GM18526 (cell line): Measurements from ENCODE around the gene CYP2F1.

Source experiments
- POLR2A ChIP-seq: IDR thresholded peaks from 3 replicates; pipeline ENCODE4 v1.6.1; 2011; ENCODE audit not compliant: insufficient read length; ENCODE audit errors: extremely low read depth

The CYP2F1 gene, protein sequence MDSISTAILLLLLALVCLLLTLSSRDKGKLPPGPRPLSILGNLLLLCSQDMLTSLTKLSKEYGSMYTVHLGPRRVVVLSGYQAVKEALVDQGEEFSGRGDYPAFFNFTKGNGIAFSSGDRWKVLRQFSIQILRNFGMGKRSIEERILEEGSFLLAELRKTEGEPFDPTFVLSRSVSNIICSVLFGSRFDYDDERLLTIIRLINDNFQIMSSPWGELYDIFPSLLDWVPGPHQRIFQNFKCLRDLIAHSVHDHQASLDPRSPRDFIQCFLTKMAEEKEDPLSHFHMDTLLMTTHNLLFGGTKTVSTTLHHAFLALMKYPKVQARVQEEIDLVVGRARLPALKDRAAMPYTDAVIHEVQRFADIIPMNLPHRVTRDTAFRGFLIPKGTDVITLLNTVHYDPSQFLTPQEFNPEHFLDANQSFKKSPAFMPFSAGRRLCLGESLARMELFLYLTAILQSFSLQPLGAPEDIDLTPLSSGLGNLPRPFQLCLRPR

DNA sequence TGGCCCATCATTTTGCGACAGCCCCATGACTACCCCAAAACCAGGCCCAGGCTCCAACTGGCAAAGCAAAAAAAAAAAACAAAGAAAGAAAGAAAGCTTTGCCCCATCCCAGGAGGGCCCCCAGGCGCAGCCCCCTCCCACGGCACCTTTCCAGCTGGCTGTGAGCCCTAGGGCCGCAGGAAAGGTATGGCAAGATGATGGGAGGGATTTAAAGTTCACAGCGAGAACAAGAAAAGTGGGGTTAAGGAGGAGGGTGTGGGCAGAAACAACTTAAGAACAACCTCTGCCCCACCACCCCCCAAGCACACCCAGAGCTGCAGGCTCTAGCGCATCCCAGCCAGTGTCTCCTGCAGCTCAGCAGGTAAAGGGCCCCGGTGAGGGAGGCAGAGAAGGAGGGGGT lies at the start of gene CYP2F1:
Gene CYP2F1 (plus strand): TSS at position 301 of the 400 bp plus-strand sequence. CDS start 1,757 bp downstream, outside the sequence.
- no peak for TF ChIP-seq POLR2A

DNA sequence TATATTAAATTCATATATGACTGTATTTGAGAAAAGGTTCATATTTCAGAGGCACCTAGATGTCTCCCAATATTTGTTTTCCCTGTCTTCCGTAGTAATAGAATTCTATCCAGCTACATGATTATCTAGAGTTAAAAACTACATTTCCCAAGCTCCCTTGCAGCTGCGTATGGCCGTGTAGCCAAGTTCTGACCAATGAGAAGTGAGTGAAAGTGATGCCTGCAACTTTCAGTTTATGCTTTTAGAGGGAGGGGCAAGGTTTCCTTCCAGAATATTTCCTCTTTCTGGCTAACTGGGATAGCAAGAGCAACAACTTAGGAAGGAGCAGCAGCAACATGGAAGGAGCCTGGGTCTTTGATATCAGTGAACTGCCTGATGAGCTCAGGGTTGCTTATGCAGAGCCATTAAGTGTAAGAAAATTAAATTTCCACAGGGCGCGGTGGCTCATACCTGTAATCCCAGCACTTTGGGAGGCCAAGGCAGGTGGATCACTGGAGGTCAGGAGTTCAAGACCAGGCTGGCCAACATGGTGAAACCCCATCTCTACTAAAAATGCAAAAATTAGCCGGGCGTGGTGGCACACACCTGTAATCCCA lies 49.2 kb upstream of the CYP2F1 start:
- TF ChIP-seq POLR2A = no peak

DNA sequence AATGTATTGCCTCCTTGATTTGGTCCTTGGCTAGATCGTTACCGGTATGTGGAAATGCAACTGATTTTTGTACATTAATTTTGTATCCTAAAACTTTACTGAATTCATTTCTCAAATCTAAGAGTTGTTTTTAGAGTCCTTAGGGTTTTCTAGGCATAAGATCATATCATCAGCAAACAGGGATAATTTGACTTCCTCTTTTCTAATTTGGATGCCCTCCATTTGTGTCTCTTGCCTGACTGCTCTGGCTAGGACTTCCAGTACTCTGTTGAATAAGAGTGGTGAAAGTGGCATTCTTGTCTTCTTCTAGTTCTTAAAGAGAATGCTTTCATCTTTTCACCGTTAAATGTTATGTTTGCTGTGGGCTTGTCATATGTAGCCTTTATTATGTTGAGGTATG lies 37.9 kb upstream of the CYP2F1 start:
- TF ChIP-seq POLR2A = no peak

DNA sequence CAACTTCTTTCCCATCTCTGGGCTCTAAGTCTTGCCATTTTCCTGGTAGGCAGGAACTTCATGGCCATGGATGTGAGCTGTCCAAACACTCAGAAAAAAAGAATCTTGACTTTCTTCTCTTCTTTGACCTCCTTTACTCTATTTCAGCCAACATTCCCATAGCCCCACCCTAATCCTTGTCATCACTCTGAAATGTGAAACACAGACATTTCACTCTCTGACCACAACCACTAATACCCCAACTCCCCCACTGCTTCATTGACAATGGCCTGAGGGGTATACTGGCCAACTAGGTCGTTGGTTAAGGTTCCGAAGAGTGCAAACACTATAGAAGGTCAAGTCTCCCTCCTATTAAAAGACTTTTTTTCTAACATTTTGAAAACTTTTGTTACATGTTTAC lies 30.7 kb upstream of the CYP2F1 start:
- TF ChIP-seq POLR2A = no peak

DNA sequence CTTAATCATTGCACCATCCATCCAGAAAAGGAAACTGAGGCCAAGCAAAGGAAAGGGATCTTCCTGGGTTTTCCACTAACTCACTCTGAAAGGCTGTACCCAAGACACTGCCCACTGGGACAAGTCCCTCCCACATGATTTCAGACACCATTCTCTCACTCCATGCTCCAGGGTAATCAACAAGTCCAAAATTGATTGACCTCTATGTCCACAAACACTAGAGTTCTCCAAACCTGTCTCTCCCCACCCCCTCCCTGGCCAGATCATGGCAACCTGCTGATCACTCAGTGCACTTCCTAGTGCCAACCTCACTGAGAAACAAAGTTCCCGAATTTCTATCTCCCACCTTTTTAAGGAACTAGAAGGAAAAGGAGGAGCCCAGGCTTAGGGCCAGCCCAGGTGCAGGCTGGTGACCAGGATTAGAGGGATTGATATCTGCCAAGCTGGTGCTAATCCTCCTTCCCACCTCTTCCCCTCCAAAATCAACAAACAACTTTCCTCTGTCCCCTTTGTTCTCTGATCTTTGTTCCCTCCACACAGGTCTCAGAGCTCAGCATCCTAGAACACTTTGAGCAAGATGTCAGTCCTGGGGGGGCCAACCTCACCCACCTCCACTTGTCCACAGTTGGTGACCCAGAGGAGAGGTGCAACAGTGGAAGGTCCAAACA lies 28.4 kb upstream of the CYP2F1 start:
- TF ChIP-seq POLR2A = no peak

DNA sequence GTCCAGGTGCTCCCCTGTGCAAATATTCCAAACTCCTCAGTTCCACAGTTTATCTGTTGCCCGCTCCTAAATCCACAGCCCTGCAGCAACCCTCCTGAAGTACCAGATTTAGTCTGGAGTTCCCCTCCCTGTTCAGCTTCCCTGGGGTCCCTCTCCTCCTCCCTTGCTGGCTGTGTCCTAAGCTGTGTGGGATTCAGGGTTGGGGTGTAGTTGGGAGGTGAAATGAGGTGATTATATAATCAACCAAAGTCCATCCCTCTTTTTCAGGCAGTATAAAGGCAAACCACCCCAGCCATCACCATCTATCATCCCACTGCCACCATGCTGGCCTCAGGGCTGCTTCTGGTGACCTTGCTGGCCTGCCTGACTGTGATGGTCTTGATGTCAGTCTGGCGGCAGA lies 26.1 kb upstream of the CYP2F1 start, which contains the start of gene CYP2A13:
Gene CYP2A13 (plus strand): TSS at position 301 of the 400 bp plus-strand sequence. CDS start 21 bp downstream, at position 322.
- no peak for TF ChIP-seq POLR2A

DNA sequence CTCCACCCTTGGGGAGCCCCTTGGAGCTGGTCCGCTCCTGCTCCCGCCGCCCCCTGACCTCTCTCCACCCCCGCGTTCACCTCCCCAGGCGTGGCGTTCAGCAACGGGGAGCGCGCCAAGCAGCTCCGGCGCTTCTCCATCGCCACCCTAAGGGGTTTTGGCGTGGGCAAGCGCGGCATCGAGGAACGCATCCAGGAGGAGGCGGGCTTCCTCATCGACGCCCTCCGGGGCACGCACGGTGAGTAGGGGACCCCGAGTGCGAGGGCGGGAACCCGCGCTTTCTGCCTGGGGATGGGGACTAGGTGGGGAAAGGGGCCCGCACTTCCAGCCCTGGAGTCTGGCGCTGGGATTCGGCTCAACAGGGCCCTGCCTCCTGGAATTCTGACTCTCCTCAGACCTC lies 24.3 kb upstream of the CYP2F1 start:
- TF ChIP-seq POLR2A = no peak

DNA sequence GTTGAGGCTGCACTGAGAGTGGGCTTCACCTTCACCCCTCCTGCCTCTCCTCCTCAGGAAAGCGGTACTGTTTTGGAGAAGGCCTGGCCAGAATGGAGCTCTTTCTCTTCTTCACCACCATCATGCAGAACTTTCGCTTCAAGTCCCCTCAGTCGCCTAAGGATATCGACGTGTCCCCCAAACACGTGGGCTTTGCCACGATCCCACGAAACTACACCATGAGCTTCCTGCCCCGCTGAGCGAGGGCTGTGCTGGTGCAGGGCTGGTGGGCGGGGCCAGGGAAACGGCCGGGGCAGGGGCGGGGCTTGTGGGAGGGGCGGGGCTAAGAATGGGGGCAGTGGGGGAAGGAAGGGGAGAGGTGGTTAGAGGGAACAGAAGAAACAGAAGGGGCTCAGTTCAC lies 18.5 kb upstream of the CYP2F1 start:
- TF ChIP-seq POLR2A = no peak

DNA sequence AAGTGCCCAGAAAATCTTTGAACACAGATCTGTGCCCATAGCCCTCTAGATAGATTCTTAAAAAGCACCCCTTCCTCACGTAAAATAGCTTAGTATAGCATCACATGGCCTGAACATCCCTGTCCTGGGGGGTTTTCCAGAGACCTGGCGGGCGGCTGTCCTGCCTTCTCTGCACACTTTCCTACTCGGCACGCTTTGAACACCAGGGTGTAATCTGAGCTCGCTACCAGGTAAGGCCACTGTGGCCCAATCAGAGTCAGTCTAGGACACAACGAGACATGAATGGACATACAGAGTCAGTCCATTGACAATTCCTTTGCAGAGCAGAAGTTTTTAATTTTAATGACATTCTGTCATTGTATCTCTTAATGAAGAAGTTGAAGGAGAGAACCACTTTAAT lies 17.9 kb upstream of the CYP2F1 start:
- no peak for TF ChIP-seq POLR2A

DNA sequence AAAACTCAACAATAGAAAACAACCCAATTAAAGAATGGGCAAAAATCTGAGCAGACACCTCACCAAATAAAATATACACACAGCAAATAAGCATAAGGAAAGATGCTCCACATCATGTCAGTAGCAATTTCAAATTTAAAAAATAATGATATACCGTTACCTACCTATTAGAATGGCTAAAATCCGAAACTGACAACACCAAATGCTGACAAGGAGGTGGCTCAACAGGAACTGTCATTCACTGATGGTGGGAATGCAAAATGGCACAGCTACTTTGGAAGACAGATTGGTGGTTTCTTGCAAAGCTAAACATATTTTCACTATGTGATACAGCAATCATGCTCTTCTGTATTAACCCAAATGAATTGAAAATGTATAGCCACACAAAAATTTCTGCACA lies 16.9 kb upstream of the CYP2F1 start:
- no peak for TF ChIP-seq POLR2A

DNA sequence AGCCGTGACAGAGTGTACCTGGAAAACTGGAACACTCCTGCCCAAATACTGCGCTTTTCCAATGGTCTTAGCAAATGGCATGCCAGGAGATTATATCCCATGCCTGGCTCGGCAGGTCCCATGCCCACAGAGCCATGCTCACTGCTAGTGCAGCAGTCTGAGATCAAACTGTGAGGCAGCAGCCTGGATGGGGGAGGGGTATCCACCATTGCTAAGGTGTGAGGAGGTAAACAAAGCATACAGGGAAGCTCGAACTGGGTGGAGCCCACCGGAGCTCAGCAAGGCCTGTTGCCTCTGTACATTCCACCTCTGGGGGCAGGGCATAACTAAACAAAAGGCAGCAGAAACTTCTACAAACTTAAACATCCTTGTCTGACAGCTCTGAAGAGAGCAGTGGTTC lies 15.5 kb upstream of the CYP2F1 start:
- TF ChIP-seq POLR2A = no peak

DNA sequence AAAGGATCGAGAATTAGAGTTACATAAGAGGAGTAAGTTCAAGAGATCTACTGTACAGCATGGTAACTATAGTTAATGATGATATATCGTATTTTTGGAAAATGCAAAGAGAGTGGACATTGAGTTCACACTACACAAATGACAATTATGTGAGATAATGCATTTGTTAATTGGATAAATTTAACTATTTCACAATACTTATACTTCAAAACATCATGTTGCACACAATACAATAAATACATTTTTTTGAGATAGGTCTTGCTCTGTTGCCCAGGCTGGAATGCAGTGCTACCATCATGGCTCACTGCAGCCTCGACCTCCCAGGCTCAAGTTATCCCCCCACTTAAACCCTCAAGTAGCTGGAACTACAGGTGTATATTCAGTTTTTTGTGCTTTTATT lies 8.1 kb upstream of the CYP2F1 start:
- no peak for TF ChIP-seq POLR2A

DNA sequence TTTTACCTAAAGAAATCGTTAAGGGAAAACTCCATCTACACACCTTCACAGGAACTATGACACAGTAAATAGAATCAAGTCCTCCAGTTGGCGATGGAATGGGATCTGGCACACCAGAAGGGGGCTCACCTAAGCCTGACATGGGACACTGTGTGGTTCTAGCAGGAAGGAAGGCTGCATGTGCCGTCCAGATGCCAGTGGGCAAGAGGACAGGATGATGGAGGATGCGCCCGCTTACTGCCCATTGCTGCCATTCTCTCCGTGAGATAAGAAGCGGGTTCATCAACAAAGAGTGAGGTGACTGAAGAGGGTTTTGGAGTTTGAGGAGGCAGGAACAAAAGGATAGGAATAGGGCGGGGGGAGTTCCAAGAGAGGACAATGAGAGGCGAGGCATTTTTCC lies 2.9 kb upstream of the CYP2F1 start:
- TF ChIP-seq POLR2A = no peak

DNA sequence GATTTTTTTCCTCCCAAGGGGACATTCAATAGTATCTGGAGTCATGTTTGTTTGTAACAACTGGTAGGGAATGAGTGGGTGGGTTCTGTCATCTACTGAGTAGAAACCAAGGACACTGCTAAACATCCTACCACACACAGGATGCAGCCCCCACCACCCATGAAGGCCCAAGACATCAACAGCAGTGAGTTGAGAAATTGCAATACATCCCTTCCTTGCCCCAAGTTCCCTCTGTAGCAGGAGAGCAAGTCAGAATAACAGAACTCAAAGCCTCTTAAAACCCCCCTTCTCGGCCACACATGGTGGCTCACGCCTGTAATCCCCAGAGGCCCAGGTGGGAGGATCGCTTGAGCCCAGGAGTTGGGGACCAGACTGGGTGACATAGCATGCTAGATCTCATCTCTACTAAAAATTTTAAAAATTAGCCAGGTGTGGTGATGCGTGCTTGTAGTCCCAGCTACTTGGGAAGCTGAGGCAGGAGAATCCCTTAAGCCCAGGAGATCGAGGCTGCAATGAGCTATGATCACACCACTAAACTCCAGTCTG lies 2.4 kb upstream of the CYP2F1 start:
- no peak for TF ChIP-seq POLR2A

DNA sequence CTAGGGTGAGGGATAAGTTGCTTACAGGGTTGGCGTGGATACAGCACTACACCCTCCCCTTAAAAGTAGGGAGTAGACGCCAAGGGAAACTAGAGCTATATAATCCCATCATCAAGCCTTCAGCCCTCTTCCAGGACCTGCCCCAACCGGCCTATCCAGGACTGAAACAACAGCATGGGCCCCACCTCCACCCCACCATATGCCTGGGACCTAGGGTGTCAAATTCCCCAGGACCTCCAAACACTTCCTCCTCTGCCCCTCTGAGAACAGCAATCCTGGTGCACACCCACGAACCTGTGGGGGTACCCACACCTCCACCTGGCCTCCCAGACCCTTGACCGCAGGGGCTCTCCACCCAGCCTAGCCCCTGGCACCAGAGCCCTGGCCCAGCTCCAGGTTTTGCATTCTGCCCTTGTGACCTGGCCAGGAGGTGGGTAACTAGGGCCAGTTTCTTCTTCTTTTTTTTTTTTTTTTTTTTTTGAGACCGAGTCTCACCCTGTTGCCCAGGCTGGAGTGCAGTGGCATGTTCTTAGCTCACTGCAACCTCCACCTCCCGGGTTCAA lies 1.4 kb upstream of the CYP2F1 start:
- no peak for TF ChIP-seq POLR2A

DNA sequence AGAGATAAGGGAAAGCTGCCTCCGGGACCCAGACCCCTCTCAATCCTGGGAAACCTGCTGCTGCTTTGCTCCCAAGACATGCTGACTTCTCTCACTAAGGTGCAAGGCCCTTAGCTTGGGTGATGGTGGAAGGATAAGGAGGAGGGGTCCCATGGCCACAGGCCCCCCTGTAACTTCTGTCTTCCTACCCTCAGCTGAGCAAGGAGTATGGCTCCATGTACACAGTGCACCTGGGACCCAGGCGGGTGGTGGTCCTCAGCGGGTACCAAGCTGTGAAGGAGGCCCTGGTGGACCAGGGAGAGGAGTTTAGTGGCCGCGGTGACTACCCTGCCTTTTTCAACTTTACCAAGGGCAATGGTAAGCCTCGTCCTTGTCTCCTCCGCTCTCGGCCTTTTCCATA lies 2.0 kb downstream of the CYP2F1 start:
- no peak for TF ChIP-seq POLR2A

DNA sequence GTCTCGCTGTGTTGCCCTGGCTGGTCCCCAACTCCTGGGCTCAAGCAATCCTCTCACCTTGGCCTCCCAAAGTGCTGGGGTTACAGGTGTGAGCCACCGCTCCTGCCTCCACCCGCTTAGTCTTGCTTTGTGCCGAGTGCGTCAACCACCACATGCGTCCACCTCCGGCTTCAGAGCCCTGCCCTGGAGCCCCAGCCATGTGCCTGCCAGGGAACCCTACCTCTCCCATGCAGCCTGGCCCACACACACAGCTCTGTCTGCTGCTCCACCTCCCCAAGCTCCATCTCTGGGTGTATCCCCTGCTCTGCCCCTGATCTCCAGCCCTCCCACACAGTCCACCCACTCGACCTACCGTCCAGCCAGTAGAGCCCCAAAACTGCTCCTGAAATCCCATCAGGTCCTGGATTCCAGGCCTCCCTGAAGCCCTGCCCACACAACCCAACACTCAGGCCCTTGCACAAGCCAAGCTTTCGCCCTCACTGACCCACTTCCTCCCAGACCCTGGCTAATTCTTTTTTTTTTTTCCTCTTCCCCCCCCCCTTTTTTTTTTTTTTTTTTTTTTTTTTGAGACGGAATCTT lies 9.6 kb downstream of the CYP2F1 start:
- no peak for TF ChIP-seq POLR2A
